ENCODE data around the gene MBD5. TPM values are rescaled to one million over a fixed set of nuclear protein-coding genes. Genes with fewer than 3 reads are reported as not detected.

The MBD5 gene
- polyA plus RNA-seq, 5 donors = 30.5 to 55.6 (median 52.5) TPM

DNA sequence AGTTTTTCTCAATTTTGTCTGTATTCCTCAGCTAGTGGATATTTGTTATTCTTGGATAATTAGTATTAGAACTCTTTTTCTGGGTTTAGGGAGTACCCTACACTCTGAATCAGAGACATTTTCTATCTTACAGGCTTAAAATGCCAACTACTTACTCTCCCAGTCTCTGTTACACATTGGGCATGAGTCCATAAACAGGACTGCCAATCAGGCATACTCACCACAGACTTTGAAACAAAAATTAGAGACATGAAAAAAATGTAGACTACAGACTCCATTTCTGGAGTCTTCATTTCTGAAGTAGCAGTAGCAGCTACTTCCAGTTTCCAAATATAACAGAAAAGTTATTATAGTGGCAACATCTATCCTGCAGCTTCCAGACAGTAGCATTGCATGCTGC lies 279.7 kb downstream of the MBD5 start:
- no peak for DNase-seq

DNA sequence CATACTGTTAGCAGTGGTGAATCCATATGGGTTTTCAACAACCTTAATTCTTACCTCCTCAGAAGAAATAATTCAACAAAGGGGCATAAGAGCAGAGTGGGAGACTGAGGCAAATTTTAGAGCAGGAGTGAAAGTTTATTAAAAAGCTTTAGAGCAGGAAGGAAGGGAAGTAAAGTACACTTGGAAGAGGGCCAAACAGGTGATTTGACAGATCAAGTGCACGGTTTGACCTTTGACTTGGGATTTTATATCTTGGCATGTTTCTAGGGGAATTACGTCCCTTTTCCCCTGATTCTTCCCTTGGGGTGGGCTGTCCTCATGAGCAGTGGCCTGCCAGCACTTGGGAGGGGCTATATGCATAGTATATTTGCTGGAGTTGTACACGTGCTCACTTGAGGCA lies 280.5 kb downstream of the MBD5 start:
- no peak for DNase-seq

- DNase-seq = no peak
These were observed 281.6 kb downstream of the MBD5 start for GRCh38 chr2:148302526-148302925.

GRCh38 chr2:148303161-148303560 lies 282.3 kb downstream of the MBD5 start:
- no peak for DNase-seq

DNA sequence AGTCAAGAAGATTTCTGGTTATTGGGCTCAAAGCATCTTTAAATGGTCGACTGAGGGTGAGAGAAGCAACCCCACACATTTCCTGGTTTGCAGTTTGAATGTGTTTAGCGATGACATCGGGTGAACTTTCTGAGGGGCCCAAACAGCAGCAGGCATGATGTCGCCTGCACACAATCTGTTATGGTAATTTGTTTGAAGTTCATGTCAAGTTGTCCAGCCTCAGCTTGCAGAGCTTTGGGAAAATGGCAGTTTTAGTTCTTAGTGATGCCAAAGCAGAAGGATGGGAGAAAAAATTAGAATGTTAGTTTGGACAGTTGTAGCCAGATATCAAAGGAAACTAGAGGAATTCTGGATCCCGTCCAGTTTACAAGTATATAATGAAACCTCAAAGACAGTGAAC lies 284.6 kb downstream of the MBD5 start:
- DNase-seq = peak; percentile 43 to 46

DNA sequence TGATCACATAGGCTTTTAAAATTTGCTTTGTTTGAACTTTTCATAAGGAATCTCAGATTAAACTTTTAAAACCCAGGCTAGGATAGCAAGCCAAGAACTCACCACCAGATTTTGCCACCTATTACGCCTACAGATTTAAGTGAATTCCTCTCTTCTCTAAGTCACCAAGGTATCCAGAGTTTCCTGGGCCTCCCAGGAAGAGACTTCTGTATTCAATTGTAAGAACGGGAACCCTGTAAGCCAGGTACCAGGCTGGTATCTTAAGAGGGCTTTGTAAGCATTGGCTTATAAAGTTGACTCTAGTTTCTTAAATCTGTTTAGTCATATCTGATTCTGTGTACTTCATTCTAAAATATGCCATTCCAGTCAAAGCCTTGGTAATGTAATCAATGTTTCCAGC lies 285.1 kb downstream of the MBD5 start:
- no peak for DNase-seq

DNA sequence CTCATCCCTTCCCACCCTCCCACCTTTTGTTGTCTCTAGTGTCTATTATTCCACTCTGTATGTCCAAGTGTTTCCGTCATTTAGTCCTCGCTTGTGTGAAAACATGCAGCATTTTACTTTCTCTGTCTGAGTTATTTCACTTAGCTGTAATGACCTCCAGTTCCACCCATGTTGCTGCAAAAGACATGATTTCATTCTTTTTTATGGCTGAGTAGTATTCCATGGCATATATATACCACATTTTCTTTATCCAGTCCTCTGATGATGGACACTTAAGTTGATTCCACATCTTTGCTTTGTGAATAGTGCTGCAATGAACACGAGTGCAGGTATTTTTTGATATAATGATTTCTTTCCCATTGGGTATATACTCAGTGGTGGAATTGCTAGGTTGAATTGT lies 296.7 kb downstream of the MBD5 start:
- DNase-seq = no peak

DNA sequence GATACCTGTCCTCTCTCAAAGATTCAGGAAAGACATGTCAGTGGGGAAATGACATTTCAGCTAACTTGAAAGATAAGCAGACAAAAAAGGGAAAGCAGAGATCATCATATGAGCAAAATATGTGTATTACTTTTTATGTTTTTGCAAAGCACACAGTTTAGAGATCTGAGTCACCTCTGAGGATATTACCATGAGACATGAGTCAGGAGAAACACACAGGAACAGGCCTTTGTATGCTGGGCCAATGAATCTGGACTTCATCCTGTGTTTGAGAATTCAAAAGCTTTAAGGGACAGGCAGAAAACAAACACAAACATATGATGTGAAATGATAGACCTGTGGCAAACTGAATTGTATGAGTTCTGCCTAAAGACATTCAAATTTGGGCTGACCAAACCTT lies 317.6 kb downstream of the MBD5 start:
- no peak for DNase-seq

DNA sequence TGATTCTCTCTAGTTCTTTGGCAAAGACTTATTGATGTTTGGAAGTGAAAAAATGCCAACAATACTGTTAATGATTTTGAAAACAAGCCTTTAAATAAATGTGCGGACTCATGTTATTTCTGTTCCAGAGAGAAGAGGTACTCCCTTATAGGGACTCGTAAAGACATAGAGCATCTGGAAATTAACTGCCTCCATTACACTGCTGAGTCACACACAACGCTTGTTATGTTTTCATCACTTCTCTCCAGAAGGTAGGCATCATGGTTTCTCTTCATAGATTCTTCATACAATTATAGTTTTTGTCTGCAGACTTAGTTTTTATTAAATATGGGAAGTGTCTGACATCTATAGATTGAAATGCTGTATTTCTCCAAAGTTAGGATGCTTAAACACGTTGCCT lies 321.2 kb downstream of the MBD5 start:
- no peak for DNase-seq

DNA sequence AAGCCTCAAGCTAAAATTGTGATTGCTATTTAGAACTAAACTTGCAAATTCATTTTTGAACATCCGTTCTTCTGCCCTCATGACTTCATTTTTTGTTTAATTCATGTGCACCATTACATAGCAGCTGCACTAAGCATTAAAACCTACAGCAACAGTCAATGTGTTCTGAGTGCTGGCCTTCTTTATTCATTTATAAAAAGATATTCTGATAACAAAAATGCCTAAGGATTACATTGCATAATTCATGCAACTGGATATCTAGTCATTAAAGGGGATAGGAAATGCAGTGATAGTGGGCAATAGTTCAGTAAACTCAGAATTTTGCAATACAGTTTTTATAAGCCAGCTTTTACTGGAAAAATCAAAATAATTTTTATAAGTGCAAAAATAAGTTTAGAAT lies 329.3 kb downstream of the MBD5 start:
- peak; percentile 31 to 49 for DNase-seq

DNA sequence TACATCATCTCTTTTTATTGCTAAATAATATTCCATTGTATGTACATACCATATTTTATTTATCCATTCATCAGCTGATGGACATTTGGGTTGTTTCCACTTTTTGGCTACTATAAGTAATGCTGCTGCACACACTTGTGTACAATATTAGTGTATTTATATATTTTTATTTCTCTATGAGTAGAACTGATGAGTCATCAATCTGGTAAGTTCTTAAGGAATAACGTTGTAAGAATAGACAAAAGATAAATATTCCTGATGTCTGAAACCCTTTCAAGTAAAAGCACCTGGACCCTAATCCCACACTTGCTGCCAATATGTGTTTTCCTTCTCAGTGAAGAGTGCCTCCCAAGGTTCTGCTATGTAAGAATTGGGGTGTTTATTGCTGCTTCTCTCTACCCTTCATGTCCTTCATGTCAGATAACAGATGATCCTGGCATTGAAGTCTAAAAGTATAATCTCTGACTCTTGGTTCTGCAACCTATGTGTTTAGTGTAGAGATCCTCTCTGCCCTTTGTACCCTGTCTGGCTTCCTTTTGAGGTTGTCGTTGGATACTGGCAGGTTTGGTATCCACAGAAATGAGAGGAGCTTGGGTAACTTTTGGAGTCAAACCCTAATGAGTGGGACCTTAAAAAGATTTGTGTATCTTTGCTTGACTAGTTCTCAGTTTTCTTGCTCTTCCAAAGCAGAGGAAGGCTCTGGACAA lies 330.7 kb downstream of the MBD5 start:
- DNase-seq = no peak

DNA sequence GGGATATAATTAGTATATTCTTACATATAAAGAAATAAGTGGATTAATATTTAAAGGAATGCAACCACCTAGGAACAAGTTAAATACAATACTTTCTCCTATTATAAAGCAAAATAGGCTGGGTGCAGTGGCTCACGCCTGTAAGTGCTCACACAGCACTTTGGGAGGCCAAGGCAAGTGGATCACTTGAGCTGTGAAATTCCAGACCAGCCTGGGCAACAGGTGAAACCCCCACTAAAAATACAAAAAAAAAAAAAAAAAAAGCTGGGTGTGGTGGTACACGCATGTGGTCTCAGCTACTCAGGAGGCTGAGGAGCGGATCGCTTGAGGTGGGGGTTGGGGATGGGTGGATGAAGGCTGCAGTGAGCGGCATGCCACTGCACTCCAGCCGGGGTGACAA lies 337.5 kb downstream of the MBD5 start:
- no peak for DNase-seq

- no peak for DNase-seq
These were observed 339.8 kb downstream of the MBD5 start for GRCh38 chr2:148360662-148361061.

DNA sequence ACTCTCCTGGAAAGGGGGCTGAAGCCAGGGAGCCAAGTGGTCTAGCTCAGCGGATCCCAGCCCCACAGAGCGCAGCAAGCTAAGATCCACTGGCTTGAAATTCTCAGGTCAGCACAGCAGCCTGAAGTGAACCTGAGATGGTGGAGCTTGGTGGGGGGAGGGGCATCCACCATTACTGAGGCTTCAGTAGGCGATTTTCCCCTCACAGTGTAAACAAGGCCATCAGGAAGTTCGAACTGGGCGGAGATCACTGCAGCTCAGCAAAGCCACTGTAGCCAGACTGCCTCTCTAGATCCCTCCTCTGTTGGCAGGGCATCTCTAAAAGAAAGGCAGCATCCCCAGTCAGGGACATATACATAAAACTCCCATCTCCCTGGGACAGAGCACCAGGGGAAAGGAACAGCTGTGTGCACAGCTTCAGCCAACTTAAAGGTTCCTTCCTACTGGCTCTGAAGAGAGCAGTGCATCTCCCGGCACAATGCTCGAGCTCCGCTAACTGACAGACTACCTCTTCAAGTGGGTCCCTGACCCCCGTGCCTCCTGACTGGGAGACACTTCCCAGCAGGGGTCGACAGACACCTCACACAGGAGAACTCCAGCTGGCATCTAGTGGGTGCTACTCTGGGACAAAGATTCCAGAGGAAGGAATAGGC lies 341.4 kb downstream of the MBD5 start:
- DNase-seq = no peak

DNA sequence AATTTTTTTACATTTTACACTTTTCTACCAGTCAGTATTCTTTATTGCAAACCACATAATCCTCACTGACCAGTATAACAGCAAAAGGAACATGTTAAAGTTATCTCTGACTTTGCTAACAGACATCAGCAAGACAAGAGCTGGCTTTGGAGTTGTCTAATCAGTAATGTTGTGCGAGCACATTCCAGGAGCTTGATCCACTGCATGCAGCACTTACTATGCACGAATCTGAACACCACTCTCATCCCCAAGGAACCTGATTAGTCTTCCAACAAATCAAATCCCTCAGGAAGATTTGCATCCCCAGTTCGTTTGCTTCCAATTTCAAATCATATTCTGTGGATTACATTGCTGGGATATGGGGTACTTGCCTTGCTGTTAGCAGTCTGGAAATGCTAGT lies 354.3 kb downstream of the MBD5 start:
- DNase-seq = no peak

DNA sequence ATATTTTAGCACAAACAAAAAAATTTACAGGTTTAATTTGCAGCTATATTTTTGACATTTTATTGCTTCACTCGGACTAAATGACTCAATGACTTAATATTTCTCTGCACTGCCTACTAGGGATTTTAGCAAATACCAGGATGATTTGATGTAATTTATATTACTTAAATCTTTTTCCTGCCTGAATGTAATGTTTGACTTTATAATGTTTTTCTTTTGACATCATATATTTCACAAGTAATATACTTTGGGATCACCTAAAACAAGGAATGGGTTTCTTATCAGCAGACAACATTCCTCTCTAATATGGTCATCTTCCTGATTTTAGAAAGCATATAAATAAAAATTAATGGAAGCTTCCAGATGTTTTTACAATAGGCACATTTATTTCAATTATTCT lies 370.4 kb downstream of the MBD5 start:
- DNase-seq = no peak

- no peak for DNase-seq
These were observed 381.9 kb downstream of the MBD5 start for GRCh38 chr2:148402786-148403185.

DNA sequence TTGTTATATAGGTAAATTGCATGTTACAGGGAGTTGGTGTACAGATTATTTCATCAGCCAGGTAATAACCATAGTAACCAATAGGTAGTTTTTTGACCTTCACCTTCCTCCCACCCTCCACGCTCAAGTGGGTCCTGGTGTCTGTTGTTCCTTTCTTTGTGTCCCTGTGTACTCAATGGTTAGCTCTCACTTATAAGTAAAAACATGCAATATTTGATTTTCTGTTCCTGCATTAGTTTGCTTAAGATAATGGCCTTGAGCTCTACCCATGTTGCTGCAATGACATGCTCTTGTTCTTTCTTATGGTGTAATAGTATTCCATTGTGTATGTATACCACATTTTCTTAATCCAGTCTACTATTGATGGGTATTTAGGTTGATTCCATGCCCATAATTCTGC lies 390.0 kb downstream of the MBD5 start:
- DNase-seq = no peak

DNA sequence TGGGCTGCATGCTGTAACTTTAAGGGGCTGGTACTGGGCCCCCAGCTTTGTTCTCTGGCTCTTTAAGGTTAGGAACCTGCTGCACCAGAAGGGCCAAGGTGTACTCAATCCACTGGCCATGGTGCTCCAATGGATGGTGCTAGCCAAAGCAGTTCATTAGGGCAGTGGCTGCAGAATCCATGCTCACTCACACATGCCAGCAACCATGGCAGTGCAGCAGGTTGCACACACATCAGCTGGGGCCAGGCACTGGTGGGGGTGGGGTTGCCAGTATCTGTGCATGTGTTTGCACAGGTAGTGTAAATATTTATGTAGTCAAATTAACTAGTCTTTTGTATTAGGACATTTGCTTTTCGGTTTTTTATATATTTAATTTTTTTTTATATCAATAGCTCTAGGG lies 395.4 kb downstream of the MBD5 start:
- no peak for DNase-seq

DNA sequence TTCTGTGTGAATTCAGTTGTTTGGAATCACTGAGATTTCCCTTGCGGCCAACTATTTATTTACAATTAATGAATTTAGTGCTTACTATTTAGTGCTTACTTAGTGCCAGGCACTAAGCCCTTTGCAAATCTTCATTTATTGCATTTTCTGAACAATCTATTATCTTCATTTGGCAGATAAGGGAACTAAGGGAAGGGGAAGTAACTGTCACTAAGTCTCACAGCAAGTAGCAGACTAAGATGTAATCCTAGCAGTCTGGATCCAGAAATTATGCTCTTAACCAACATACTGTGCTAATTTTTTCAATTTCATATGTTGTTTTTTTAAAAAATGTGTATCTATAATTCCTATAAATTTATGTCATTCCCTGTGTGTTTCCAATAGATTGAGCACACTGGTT lies 409.2 kb downstream of the MBD5 start:
- no peak for DNase-seq

DNA sequence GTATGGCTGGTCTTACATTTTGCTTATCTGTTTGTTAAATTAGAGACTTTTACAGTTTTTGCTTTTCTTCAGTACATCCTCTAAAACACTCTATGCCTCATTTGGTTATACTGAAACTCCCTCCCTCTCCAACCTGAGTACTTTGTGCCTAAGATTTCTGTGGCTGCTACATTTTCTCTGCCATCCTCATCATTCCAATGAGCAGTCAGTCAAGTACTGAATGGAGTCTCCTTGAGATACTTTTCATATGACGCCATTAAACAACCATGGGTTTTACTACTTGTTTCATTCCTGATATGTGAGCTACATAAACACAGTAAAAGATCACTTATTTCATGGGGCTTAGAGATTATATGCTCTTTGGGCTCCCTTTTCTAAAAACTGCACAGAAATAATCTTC lies 427.0 kb downstream of the MBD5 start:
- DNase-seq = no peak

DNA sequence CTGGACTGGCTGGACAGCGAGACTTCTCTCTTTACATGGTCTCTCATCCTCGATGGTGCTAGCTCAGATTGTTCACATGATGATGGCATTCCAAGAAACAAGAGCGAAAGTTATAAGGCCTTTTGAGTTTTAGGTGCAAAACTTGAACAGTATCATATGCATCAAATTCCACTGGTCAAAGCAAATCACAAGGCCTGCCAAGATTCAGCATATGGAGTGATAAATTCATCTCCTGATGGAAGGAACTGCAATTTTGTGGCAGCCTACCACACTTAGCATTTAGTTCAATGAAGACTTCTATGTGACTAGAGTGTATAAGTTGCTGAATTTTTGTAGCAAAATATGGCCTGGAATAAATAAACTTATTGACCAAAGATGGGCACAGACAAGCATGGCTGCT lies 429.6 kb downstream of the MBD5 start:
- no peak for DNase-seq

DNA sequence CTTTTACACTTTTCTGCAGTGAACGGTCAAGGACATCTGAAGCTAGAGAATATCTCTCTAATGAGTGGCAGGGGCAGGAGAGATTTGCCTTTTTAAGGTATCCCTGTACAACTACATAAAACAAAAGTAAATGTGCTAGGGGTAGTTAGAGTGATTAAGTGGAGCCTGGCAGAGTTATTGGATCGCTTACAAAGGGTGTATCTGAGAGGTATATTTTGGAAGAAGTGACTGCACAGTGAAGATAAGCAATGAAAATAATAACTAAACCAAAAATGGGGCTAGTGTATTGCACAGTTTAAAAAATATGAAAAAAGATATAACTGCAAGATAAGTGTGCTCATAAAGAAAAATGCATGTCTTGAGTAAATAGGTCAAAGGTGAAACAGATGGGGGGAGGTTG lies 430.2 kb downstream of the MBD5 start:
- DNase-seq = no peak

DNA sequence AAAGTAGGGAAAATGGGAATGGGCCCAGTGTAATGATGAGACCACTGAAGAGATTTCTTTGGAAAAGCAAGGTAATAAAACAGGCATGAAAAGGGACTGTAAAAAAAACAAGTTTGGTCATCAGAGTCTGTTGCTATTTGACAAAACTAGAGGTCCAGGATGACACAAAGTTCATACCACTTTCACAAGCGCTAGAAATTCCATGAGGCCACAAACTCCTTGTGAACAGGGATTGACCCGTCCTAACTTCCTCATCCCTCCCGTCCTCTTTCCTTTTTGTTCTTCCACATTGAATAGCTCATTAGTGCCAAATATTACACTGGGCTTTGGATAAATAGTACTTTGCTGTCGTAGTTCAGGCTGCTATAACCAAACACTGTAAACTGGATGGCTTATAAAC lies 434.9 kb downstream of the MBD5 start:
- DNase-seq = no peak
